ENCODE measurements around the gene SOX11.

SOX11 gene

DNA sequence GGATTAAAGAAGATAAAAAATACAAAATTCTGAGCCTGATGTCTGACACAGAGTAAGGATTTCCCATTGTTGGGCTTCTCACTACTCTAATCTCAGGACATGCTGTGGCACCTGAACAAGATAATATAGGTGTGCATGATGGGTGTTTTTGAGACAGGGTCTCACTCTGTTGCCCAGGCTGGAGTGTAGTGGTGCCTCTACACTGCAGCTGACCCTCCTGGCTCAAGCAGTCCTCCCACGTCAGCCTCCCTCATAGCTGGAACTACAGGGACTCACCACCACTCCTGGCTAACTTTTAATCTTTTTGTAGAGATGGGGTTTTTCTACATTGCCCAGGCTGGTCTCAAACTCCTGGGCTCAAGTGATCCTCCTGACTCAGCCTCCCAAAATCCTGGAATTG lies 32.9 kb downstream of the SOX11 start:
- DNase-seq: no peak

GRCh38 chr2:5725794-5726463 lies 33.7 kb downstream of the SOX11 start:
- no peak for DNase-seq

DNA sequence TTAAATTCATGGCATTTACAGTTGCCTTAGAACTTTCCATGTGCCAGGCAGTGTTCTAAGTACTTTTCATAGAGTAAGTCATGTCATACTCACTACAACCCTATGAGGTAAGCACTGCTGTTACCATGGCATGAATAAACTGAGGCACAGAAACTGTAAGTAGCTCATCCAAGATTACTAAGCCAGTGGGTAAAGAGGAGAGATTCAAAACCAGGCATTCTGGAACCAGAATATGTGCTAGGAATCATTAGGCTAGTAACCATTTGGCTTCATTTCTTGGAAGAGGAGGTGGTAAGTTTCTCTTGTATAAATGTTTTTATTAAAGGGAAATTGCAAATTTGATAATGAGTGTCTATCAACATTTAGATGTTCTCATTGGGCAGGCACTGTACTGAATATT lies 35.1 kb downstream of the SOX11 start:
- DNase-seq: no peak

GRCh38 chr2:5729416-5729815 lies 37.2 kb downstream of the SOX11 start:
- DNase-seq: no peak

DNA sequence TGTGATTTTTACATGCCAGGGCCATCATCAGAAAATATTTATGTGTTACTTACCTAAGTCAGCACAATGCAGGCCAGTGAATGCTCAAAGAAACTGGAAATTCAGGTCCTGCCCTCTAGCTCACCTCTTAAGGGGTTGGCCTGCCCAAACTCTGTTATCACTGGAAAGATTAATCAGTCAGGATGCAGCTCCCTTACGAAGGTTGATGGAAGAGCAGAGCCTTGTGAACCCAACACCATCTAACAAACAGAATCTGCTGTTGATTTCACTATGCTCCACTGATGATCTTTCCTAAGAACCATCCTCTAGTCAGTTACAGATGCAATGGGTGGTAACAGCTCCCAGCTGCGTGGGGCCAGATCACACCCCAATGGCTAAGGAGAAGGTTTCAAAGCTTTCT lies 38.2 kb downstream of the SOX11 start:
- no peak for DNase-seq

GRCh38 chr2:5734859-5735520 lies 42.8 kb downstream of the SOX11 start:
- DNase-seq: no peak

DNA sequence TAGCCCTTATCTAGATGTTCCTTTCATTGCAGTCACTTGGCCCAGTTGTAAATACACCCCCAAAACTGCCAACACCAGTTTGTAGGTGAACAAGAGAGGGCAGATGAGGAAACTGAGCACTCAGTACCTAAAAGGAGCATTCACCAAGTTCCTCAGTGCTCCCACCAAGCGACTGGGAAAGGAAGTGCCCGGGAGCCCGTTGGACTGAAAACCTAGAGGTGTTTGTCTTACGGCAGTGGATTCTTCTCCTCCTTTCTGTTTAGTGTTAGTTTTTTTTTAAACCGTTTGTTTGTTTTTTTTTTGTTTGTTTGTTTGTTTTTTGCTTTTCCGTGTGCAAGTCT lies 43.3 kb downstream of the SOX11 start:
- no peak for DNase-seq

DNA sequence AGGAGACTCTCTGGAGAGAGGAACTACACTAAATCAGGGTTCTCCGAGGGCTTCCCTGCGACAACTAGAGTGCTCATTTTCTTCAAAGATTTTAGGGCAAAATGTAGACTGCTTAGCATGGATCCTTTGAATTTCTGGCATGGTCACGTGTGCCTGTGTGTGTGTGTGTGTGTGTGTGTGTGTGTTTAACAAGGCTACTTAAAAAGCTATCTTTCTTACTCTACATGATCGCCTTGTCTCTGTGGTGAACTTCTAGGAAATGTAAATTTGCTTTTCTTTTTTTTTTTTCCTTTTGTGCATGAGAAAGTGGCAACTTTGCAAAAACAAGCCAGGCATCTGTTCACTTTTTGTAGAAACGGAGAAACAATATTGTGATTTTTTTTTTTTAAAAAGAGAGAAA lies 43.9 kb downstream of the SOX11 start:
- no peak for DNase-seq

- DNase-seq: no peak
Observed at GRCh38 chr2:5736886-5737285, 44.7 kb downstream of the SOX11 start.

GRCh38 chr2:5740053-5740452 lies 47.9 kb downstream of the SOX11 start:
- DNase-seq: no peak

- DNase-seq: no peak
Observed at GRCh38 chr2:5740817-5741216, 48.6 kb downstream of the SOX11 start.

DNA sequence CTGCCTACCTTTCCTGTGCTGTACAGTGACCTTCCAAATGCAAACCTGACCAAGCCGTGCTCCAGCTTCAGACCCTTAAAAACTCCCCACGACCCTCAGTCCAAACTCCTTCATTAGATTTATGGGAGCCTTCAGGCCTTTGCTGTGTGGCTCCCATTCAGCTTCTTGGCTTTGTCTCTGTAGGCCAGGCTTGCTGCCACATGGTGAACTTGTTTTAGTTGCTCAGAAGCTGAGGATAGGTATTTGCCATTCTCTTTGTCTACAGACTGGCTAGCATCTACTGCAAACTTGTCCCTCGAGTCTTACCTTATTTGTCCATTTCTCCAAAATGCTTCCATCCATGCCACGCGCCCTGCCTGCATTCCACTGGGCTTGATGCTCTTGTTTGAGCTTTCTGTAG lies 49.1 kb downstream of the SOX11 start:
- no peak for DNase-seq

DNA sequence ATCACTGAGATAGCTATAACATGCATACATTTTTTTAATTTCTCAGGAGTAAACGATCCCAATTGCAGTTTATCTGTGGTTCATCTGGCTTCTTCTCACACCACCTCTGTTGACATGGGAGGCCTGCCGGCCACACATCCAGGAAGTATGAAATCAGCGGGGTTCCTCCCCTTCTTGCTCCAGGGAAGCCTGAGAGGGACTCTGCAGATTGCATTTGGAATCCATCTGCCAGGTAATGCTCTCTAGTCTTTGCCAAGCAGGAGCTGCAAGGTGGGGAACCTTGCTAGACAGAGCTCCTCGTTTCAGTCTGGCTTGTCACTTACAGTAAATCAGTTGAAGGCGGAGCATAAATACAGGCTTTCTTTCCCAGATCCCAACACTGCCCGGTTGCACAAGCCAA lies 49.9 kb downstream of the SOX11 start:
- no peak for DNase-seq

DNA sequence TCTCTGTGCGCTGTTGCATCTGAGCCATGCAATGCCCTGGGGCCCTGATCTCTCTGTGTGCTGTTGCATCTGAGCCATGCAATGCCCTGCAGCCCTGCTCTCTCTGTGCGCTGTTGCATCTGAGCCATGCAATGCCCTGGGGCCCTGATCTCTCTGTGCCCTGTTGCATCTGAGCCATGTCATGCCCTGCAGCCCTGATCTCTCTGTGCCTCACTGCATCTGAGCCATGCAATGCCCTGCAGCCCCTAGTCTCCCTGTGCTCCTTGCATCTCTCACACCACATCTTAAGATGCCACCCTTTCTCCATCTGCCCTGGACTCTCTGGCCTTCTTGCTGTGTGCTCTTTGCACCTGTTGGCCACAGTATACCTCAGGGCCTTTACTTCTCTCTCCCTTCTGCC lies 56.2 kb downstream of the SOX11 start:
- DNase-seq: no peak

DNA sequence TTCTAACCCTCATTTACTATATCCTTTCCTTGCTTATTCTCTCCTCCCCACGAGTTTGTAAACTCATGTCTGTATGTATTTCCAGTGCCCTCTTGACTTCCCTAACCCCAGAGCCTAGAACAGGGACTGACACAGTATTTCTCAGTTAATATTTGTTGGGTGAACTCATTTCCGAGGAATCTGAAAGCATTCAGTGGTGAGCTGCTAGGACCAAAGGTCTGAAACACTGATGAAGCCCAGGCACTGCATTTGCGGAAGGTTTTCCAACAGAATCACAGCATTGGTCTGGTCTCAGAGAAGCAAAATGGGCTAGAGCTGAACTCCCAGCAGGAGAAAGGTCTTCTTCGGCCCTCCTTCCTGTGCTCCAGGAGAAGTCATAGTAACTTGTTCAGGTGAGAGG lies 56.8 kb downstream of the SOX11 start:
- DNase-seq: no peak

DNA sequence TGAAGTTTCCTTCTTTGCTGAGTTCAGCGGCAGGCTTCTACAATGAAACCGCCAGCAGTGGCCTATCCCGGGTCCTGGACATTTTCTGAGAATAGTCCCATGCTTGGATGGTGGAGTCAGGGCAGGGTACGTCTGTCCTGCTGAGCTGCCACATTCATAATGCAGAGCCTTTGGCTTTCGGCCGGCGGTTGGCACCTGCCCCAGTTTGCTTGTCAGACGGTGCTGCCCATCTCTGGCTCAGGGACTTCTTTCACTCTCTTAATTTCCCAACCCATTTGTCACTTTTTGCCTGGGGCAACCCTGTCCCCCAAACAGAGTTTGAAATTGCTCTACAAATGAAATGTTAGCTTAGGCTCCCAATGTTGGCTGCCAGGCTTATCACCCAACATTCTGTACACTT lies 57.2 kb downstream of the SOX11 start:
- no peak for DNase-seq

Measured in suppressor macrophage treated with lipopolysaccharide for 4 hours (primary cell).